NCI-H187 (cell line): ENCODE measurements around the gene CD247.

Experiments used
- DNase-seq, 2 experiments: peaks; one replicate each; lab custom pipeline; 2025; lab: John Stamatoyannopoulos, UW

CD247 gene

GRCh38 chr1:167542109-167543032, 24.0 kb upstream of the CD247 start:
- no peak for DNase-seq

GRCh38 chr1:167541610-167542009, 23.3 kb upstream of the CD247 start:
- no peak for DNase-seq

GRCh38 chr1:167541003-167541402, 22.7 kb upstream of the CD247 start:
- DNase-seq: no peak

GRCh38 chr1:167538657-167539056, 20.3 kb upstream of the CD247 start:
- no peak for DNase-seq

GRCh38 chr1:167533851-167534300, 15.5 kb upstream of the CD247 start:
- peak; percentile 84 to 93 for DNase-seq

GRCh38 chr1:167532964-167533824, 14.9 kb upstream of the CD247 start:
- no peak for DNase-seq

GRCh38 chr1:167532375-167532774, 14.0 kb upstream of the CD247 start:
- no peak for DNase-seq

- no peak for DNase-seq
Observed at GRCh38 chr1:167529829-167530474, 11.6 kb upstream of the CD247 start.

- no peak for DNase-seq
Observed at GRCh38 chr1:167528057-167528728, 9.9 kb upstream of the CD247 start.

GRCh38 chr1:167526667-167527383, 8.5 kb upstream of the CD247 start:
- no peak for DNase-seq

GRCh38 chr1:167524651-167525050, 6.3 kb upstream of the CD247 start:
- DNase-seq: no peak

- no peak for DNase-seq
Observed at GRCh38 chr1:167522246-167522645, 3.9 kb upstream of the CD247 start.

- no peak for DNase-seq
Observed at GRCh38 chr1:167520711-167521206, 2.4 kb upstream of the CD247 start.

GRCh38 chr1:167517535-167518330, 596 bp downstream of the CD247 start:
- DNase-seq: no peak

GRCh38 chr1:167516404-167517388, 1.6 kb downstream of the CD247 start:
- DNase-seq: no peak

GRCh38 chr1:167515893-167516321, 2.4 kb downstream of the CD247 start:
- no peak for DNase-seq

- no peak for DNase-seq
Observed at GRCh38 chr1:167515461-167515860, 2.9 kb downstream of the CD247 start.

- DNase-seq: no peak
Observed at GRCh38 chr1:167514288-167514687, 4.0 kb downstream of the CD247 start.
